ENCODE data around the gene DNMT1. TPM values are rescaled to one million over a fixed set of nuclear protein-coding genes. Genes with fewer than 3 reads are reported as not detected.
"Not testable (repeated sequence)": the region's sequence is repeated elsewhere in the genome, so short reads cannot be mapped to it uniquely, and the experiment has no call there.

The DNMT1 gene
- total RNA-seq, 1 experiment from 2014 or later, result 210 TPM

- TF ChIP-seq, protein P1, sequence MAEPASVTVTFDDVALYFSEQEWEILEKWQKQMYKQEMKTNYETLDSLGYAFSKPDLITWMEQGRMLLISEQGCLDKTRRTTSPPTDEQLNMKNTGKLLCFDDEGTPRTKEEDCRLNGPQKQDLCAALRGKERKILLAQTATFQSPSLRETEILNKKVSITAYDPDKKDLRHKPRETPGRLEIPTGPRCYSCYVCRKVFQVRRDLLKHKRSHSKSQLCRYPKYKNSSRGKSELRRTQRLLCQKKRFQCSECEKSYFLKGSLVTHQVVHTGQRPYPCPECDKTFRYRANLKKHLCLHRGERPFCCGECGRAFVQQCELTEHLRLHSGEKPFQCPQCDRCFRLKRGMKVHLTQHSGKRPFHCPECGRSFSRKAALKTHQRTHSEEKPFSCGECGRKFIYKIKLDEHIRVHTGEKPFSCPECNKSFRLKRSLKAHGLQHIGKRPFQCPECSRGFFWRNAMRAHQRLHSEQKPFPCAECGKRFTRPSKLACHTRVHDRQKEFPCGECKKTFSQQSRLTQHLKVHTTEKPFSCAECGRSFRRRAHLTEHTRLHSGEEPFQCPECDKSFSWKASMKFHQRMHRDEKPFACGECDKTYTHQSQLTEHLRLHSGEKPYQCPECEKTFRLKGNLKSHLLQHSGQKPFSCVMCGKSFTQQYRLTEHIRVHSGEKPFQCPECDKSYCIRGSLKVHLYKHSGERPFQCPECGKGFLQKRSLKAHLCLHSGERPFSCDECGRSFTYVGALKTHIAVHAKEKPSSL (CRISPR knock-in tag; conservative IDR thresholded peaks at IDR 0.05), result no peak
- no peak for TF ChIP-seq FOXK1 (CRISPR knock-in tag; IDR thresholded peaks at IDR 0.05)
- no peak for TF ChIP-seq KAT7 (CRISPR knock-in tag; IDR thresholded peaks at IDR 0.05; ENCODE audit: borderline replicate concordance)
- no peak for TF ChIP-seq CREM (CRISPR knock-in tag; IDR thresholded peaks at IDR 0.05)
- TF ChIP-seq, protein P2, sequence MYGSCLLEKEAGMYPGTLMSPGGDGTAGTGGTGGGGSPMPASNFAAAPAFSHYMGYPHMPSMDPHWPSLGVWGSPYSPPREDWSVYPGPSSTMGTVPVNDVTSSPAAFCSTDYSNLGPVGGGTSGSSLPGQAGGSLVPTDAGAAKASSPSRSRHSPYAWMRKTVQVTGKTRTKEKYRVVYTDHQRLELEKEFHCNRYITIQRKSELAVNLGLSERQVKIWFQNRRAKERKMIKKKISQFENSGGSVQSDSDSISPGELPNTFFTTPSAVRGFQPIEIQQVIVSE (CRISPR knock-in tag; IDR thresholded peaks at IDR 0.05; ENCODE audit: borderline replicate concordance), result no peak
- TF ChIP-seq ZNF317 (CRISPR knock-in tag; IDR thresholded peaks at IDR 0.05; ENCODE audit: borderline replicate concordance, low read depth), result no peak
- TF ChIP-seq ZNF423 (CRISPR knock-in tag; IDR thresholded peaks at IDR 0.05), result no peak
These were observed 48.9 kb upstream of the DNMT1 start (continued) for GRCh38 chr19:10243606-10244005.

GRCh38 chr19:10241826-10242449 lies 47.2 kb upstream of the DNMT1 start:
- H3K27me3 Mint-ChIP-seq (ENCODE audit: low read depth); H3K36me3 Mint-ChIP-seq; H3K4me1 Mint-ChIP-seq; H3K9me3 Mint-ChIP-seq; POLR2A ChIA-PET; ATAC-seq; H3K4me3 Mint-ChIP-seq; DNase-seq (ENCODE audit: low spot score); H3K27ac Mint-ChIP-seq: not testable (repeated sequence)
- CTCF ChIA-PET, result interaction anchor here (1.9 to 2.1 kb wide), 2 partner anchors 14 to 17 kb away, joined by 7 to 10 read pairs; no protein-coding TSS in a partner anchor

DNA sequence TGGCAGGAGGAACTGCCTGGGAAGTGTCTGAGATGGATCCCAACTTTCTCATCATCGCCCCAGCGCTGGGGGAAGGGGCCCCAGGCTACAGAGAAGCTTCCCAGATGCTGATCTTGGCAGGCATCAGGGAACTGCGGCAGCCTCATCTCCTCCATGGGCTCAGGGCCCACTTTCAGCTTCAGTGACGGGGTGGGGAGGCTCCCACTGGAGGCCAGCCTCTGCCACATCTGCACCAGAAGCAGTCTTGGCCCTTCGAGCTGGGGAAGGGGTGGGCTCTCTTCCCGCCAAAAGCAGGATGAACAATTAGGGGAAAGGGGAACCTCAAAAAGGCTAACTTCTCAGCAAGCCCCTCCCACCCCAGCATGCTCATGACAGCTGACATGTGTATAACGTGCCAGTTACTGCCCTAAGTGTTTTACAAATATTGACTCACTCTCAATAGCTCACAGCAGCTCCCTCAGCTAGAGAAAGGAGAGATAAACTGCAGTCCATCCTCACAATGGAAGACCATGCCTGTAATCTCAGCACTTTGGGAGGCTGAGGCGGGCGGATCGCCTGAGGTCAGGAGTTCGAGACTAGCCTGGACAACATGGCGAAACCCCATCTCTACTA lies 43.5 kb upstream of the DNMT1 start:
- Mint-ChIP-seq H3K4me1 (peaks cover 6% of the 10 kb centered on the region), H3K4me3 (no peak overlapping the region), H3K27ac (no peak overlapping the region), H3K9me3 (no peaks in the 10 kb centered on the region), H3K36me3 (no peaks in the 10 kb centered on the region), H3K27me3 (ENCODE audit: low read depth) (no peaks in the 10 kb centered on the region)
- ChIA-PET POLR2A (no interaction called here), CTCF (interaction anchor here (0.7 to 1.5 kb wide), 3 partner anchors 9 to 90 kb away, joined by 3 to 5 read pairs (median 4); no protein-coding TSS in a partner anchor)
- ATAC-seq, result no peak
- DNase-seq (ENCODE audit: low spot score), result no peak
- TF ChIP-seq NR3C1 (CRISPR knock-in tag; conservative IDR thresholded peaks at IDR 0.05; ENCODE audit: low read depth) (no peak), ZNF121 (CRISPR knock-in tag; IDR thresholded peaks at IDR 0.05) (no peak), USF1 (CRISPR knock-in tag; IDR thresholded peaks at IDR 0.05) (no peak), ETV6 (CRISPR knock-in tag; IDR thresholded peaks at IDR 0.05) (no peak), TEAD4 (CRISPR knock-in tag; IDR thresholded peaks at IDR 0.05) (no peak), FOXK1 (CRISPR knock-in tag; IDR thresholded peaks at IDR 0.05) (no peak), ZNF423 (CRISPR knock-in tag; IDR thresholded peaks at IDR 0.05) (no peak)
- TF ChIP-seq, protein P3, sequence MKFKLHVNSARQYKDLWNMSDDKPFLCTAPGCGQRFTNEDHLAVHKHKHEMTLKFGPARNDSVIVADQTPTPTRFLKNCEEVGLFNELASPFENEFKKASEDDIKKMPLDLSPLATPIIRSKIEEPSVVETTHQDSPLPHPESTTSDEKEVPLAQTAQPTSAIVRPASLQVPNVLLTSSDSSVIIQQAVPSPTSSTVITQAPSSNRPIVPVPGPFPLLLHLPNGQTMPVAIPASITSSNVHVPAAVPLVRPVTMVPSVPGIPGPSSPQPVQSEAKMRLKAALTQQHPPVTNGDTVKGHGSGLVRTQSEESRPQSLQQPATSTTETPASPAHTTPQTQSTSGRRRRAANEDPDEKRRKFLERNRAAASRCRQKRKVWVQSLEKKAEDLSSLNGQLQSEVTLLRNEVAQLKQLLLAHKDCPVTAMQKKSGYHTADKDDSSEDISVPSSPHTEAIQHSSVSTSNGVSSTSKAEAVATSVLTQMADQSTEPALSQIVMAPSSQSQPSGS (CRISPR knock-in tag; IDR thresholded peaks at IDR 0.05; ENCODE audit: borderline replicate concordance, low read depth), result no peak
- TF ChIP-seq, protein P4, sequence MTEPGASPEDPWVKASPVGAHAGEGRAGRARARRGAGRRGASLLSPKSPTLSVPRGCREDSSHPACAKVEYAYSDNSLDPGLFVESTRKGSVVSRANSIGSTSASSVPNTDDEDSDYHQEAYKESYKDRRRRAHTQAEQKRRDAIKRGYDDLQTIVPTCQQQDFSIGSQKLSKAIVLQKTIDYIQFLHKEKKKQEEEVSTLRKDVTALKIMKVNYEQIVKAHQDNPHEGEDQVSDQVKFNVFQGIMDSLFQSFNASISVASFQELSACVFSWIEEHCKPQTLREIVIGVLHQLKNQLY (CRISPR knock-in tag; IDR thresholded peaks at IDR 0.05), result no peak

Data from WTC11 (cell line).